Breast epithelium (tissue), 4 donors: ENCODE results near the gene TMEM273. TPM values are rescaled to one million over a fixed set of nuclear protein-coding genes. Genes with fewer than 3 reads are reported as not detected.

Experiments used
- DNase-seq, 2 donors: peaks; one replicate each; pipeline ENCODE4 v3.0.0-alpha.2; 2019; ENCODE audit warnings: low spot score in 2 of 2
- H3K27ac ChIP-seq, 2 donors: fragments of 200-600 bp; sonication (generic) in 1 of 2; one replicate each; pipeline ENCODE4 v1.5.1; 2016 to 2019; ENCODE audit warnings: mild to moderate bottlenecking in 1 of 2
- H3K27me3 ChIP-seq, 2 donors: fragments of 200-600 bp; sonication (generic) in 1 of 2; one replicate each; pipeline versions ENCODE4 v1.5.1 to v1.6.0; 2017 to 2019; ENCODE audit warnings: control low read depth in 1 of 2, mild to moderate bottlenecking in 1 of 2
- H3K36me3 ChIP-seq: fragments of 200-600 bp; one replicate; pipeline ENCODE4 v1.5.1; 2019
- H3K4me1 ChIP-seq, 2 donors: fragments of 200-600 bp; sonication (generic); one replicate each; pipeline ENCODE4 v1.5.1; 2016 to 2019; ENCODE audit warnings: control low read depth in 1 of 2
- H3K4me3 ChIP-seq, 3 donors: fragments of 200-600 bp; sonication (generic); 1 replicate in 2 of 3; 2 replicates in 1 of 3; pipeline ENCODE4 v1.5.1; 2016 to 2019; ENCODE audit warnings: mild to moderate bottlenecking in 3 of 3, moderate library complexity in 2 of 3
- H3K9me3 ChIP-seq, 2 donors: fragments of 200-600 bp; sonication (generic) in 1 of 2; one replicate each; pipeline ENCODE4 v1.5.1; 2016 to 2019; ENCODE audit warnings: control low read depth in 1 of 2
- CTCF ChIP-seq, 3 donors: fragments of 450-650 bp; IDR thresholded peaks; one replicate each; pipeline ENCODE4 v1.5.1; 2016 to 2017; ENCODE audit warnings: antibody characterized with exemption in 3 of 3, mild to moderate bottlenecking in 3 of 3, moderate library complexity in 3 of 3
- POLR2A ChIP-seq: fragments of 450-650 bp; IDR thresholded peaks from one replicate; pipeline ENCODE4 v1.6.1; 2016; ENCODE audit warnings: antibody characterized with exemption, mild to moderate bottlenecking, moderate library complexity
- POLR2AphosphoS5 ChIP-seq, 3 donors: sonication (generic); formaldehyde crosslinking; IDR thresholded peaks; one replicate each; pipeline ENCODE4 v1.6.1; 2017; ENCODE audit warnings: antibody characterized with exemption in 3 of 3
- intact Hi-C: fragments of 100-400 bp; cut with DNase I; formaldehyde crosslinking; loops from one replicate; pipeline ENCODE4 v1.15.1; 2023; ENCODE audit warnings: low total_unique reads
- total RNA-seq, 3 donors: library from RNA; depleted of rRNA; stranded (reverse); fragments of >200 nt; gene quantifications; one replicate each; pipeline ENCODE4 v1.1.0, GENCODE V29; 2016

TMEM273 gene
- total RNA-seq, 3 donors from 2014 or later = 9.1 to 29.8 (median 18.4) TPM

GRCh38 chr10:49178489-49179471, 9.4 kb downstream of the TMEM273 start:
- Histone ChIP-seq H3K4me1 (no peaks in the 10 kb centered on the region), H3K36me3 (no peaks in the 10 kb centered on the region), H3K27ac (peak overlapping the region in 1 of 2 donors; percentile 74), H3K4me3 (no peak overlapping the region), H3K27me3 (no peaks in the 10 kb centered on the region), H3K9me3 (no peaks in the 10 kb centered on the region)
- TF ChIP-seq POLR2AphosphoS5 (IDR thresholded peaks at IDR 0.05) = no peak
- TF ChIP-seq POLR2A = no peak
- TF ChIP-seq CTCF (IDR thresholded peaks at IDR 0.05) = no peak
- intact Hi-C loops = no loop called here
- no peak for DNase-seq

- Histone ChIP-seq H3K36me3 (no peaks in the 10 kb centered on the region), H3K9me3 (no peaks in the 10 kb centered on the region), H3K27me3 (no peaks in the 10 kb centered on the region), H3K27ac (peak overlapping the region; percentile 29 to 74), H3K4me3 (no peak overlapping the region), H3K4me1 (no peaks in the 10 kb centered on the region)
- DNase-seq = peak in 1 of 2 donors; percentile 11
- intact Hi-C loops = no loop called here
- TF ChIP-seq POLR2A (no peak), POLR2AphosphoS5 (IDR thresholded peaks at IDR 0.05) (no peak)
Observed at GRCh38 chr10:49177391-49178355, 10.5 kb downstream of the TMEM273 start.

GRCh38 chr10:49176310-49177268, 11.6 kb downstream of the TMEM273 start:
- Histone ChIP-seq H3K4me1 (no peaks in the 10 kb centered on the region), H3K27ac (peak overlapping the region in 1 of 2 donors; percentile 32), H3K36me3 (no peaks in the 10 kb centered on the region), H3K27me3 (no peaks in the 10 kb centered on the region), H3K4me3 (no peak overlapping the region), H3K9me3 (no peaks in the 10 kb centered on the region)
- no peak for DNase-seq
- TF ChIP-seq POLR2AphosphoS5 (IDR thresholded peaks at IDR 0.05) = no peak
- TF ChIP-seq POLR2A = no peak
- TF ChIP-seq CTCF (IDR thresholded peaks at IDR 0.05) = no peak
- intact Hi-C loops = no loop called here

GRCh38 chr10:49175587-49176309, 12.4 kb downstream of the TMEM273 start:
- Histone ChIP-seq H3K4me3 (no peak overlapping the region), H3K4me1 (no peaks in the 10 kb centered on the region), H3K9me3 (no peaks in the 10 kb centered on the region), H3K27me3 (no peaks in the 10 kb centered on the region), H3K36me3 (no peaks in the 10 kb centered on the region), H3K27ac (no peak overlapping the region)
- intact Hi-C loops = no loop called here
- DNase-seq = no peak
- TF ChIP-seq POLR2A (no peak), POLR2AphosphoS5 (IDR thresholded peaks at IDR 0.05) (no peak), CTCF (IDR thresholded peaks at IDR 0.05) (no peak)
